Stomach (tissue), 4 donors: ENCODE measurements around the gene STXBP6.

ENCODE experiments used
- POLR2A ChIP-seq, 4 donors: fragments of 450-650 bp; IDR thresholded peaks; one replicate each; pipeline ENCODE4 v1.6.1; 2016; ENCODE audit warnings: antibody characterized with exemption in 4 of 4, control low read depth in 2 of 4, mild to moderate bottlenecking in 1 of 4, moderate library complexity in 1 of 4
- POLR2AphosphoS5 ChIP-seq, 3 donors: sonication (generic); formaldehyde crosslinking; IDR thresholded peaks; one replicate each; pipeline ENCODE4 v1.6.1; 2016; ENCODE audit warnings: antibody characterized with exemption in 3 of 3
- TF ChIP-seq, protein P1 (sequence below), 7 experiments: fragments of 450-650 bp in 4 of 7; fragments of 200-600 bp in 3 of 7; sonication (generic) in 3 of 7; IDR thresholded peaks; one replicate each; pipeline ENCODE4 v1.5.1; 2016 to 2019; ENCODE audit warnings: antibody characterized with exemption in 7 of 7, control low read depth in 2 of 7, mild to moderate bottlenecking in 1 of 7

GRCh38 chr14:24918822-24919221, 131.1 kb downstream of the STXBP6 start:
- TF ChIP-seq, protein P1, sequence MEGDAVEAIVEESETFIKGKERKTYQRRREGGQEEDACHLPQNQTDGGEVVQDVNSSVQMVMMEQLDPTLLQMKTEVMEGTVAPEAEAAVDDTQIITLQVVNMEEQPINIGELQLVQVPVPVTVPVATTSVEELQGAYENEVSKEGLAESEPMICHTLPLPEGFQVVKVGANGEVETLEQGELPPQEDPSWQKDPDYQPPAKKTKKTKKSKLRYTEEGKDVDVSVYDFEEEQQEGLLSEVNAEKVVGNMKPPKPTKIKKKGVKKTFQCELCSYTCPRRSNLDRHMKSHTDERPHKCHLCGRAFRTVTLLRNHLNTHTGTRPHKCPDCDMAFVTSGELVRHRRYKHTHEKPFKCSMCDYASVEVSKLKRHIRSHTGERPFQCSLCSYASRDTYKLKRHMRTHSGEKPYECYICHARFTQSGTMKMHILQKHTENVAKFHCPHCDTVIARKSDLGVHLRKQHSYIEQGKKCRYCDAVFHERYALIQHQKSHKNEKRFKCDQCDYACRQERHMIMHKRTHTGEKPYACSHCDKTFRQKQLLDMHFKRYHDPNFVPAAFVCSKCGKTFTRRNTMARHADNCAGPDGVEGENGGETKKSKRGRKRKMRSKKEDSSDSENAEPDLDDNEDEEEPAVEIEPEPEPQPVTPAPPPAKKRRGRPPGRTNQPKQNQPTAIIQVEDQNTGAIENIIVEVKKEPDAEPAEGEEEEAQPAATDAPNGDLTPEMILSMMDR (IDR thresholded peaks at IDR 0.05): no peak
- no peak for TF ChIP-seq POLR2AphosphoS5 (IDR thresholded peaks at IDR 0.05)
- no peak for TF ChIP-seq POLR2A (IDR thresholded peaks at IDR 0.05)
